HL-60 (cell line): Measurements from ENCODE around the gene TPPP.

Source experiments
- SPI1 ChIP-seq: IDR thresholded peaks from 2 replicates; pipeline ENCODE4 v1.6.1; 2012; ENCODE audit warnings: low read depth, mild to moderate bottlenecking, borderline replicate concordance
- TF ChIP-seq, protein P1 (sequence below): IDR thresholded peaks from one replicate; pipeline ENCODE4 v1.5.1; 2011; ENCODE audit warnings: low read length, control low read depth, inconsistent platforms; ENCODE audit not compliant: insufficient read depth

- TF ChIP-seq SPI1: no peak
- TF ChIP-seq, protein P1, sequence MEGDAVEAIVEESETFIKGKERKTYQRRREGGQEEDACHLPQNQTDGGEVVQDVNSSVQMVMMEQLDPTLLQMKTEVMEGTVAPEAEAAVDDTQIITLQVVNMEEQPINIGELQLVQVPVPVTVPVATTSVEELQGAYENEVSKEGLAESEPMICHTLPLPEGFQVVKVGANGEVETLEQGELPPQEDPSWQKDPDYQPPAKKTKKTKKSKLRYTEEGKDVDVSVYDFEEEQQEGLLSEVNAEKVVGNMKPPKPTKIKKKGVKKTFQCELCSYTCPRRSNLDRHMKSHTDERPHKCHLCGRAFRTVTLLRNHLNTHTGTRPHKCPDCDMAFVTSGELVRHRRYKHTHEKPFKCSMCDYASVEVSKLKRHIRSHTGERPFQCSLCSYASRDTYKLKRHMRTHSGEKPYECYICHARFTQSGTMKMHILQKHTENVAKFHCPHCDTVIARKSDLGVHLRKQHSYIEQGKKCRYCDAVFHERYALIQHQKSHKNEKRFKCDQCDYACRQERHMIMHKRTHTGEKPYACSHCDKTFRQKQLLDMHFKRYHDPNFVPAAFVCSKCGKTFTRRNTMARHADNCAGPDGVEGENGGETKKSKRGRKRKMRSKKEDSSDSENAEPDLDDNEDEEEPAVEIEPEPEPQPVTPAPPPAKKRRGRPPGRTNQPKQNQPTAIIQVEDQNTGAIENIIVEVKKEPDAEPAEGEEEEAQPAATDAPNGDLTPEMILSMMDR: no peak
Observed at GRCh38 chr5:675111-675870, 17.9 kb downstream of the TPPP start.
